Epidermal melanocyte (primary cell): ENCODE measurements around the gene IL36RN.

ENCODE experiments used
- DNase-seq: peaks from one replicate; pipeline ENCODE4 v3.0.0; 2011; ENCODE audit warnings: low spot score; ENCODE audit not compliant: insufficient read length

IL36RN gene

GRCh38 chr2:113098041-113098440, 39.0 kb downstream of the IL36RN start:
- DNase-seq: no peak

GRCh38 chr2:113098532-113098931, 39.5 kb downstream of the IL36RN start:
- DNase-seq: no peak

GRCh38 chr2:113102133-113102532, 43.1 kb downstream of the IL36RN start:
- DNase-seq: no peak

GRCh38 chr2:113103277-113103676, 44.3 kb downstream of the IL36RN start:
- no peak for DNase-seq

GRCh38 chr2:113104054-113104611, 45.1 kb downstream of the IL36RN start:
- DNase-seq: no peak

- DNase-seq: no peak
Observed at GRCh38 chr2:113105047-113105785, 46.2 kb downstream of the IL36RN start.

GRCh38 chr2:113111121-113111520, 52.1 kb downstream of the IL36RN start:
- no peak for DNase-seq

GRCh38 chr2:113111823-113112287, 52.9 kb downstream of the IL36RN start:
- no peak for DNase-seq

GRCh38 chr2:113112441-113112840, 53.4 kb downstream of the IL36RN start:
- no peak for DNase-seq

- DNase-seq: no peak
Observed at GRCh38 chr2:113112871-113113270, 53.9 kb downstream of the IL36RN start.

GRCh38 chr2:113113807-113114206, 54.8 kb downstream of the IL36RN start:
- DNase-seq: no peak
